Esophagus muscularis mucosa (tissue), 4 donors: Measurements from ENCODE around the gene GJB3. TPM values are rescaled to one million over a fixed set of nuclear protein-coding genes. Genes with fewer than 3 reads are reported as not detected.

Experiments
- DNase-seq: peaks from one replicate; pipeline ENCODE4 v3.0.0-alpha.2; 2017; ENCODE audit errors: extremely low spot score
- H3K27ac ChIP-seq, 4 donors: fragments of 200-600 bp; sonication (generic); replicated peaks in 1 of 4; 1 replicate in 3 of 4; 2 replicates in 1 of 4; pipeline ENCODE4 v1.5.1; 2016 to 2019; ENCODE audit warnings: mild to moderate bottlenecking in 1 of 4
- H3K27me3 ChIP-seq, 4 donors: fragments of 200-600 bp; sonication (generic); one replicate each; pipeline versions ENCODE4 v1.5.1 to v1.6.0; 2016 to 2019
- H3K36me3 ChIP-seq, 4 donors: fragments of 200-600 bp; sonication (generic); one replicate each; pipeline ENCODE4 v1.5.1; 2016 to 2019
- H3K4me1 ChIP-seq, 4 donors: fragments of 200-600 bp; sonication (generic); one replicate each; pipeline ENCODE4 v1.5.1; 2016 to 2019
- H3K4me3 ChIP-seq, 4 donors: fragments of 200-600 bp; sonication (generic); 1 replicate in 2 of 4; 2 replicates in 2 of 4; pipeline ENCODE4 v1.5.1; 2016 to 2019; ENCODE audit warnings: mild to moderate bottlenecking in 4 of 4, moderate library complexity in 1 of 4
- H3K9me3 ChIP-seq, 4 donors: fragments of 200-600 bp; sonication (generic); 1 replicate in 3 of 4; 2 replicates in 1 of 4; pipeline ENCODE4 v1.5.1; 2016 to 2019
- CTCF ChIP-seq, 3 experiments: fragments of 200-600 bp in 2 of 3; fragments of 450-650 bp in 1 of 3; sonication (generic) in 2 of 3; IDR thresholded peaks; one replicate each; pipeline ENCODE4 v1.5.1; 2017 to 2019; ENCODE audit warnings: antibody characterized with exemption in 3 of 3, mild to moderate bottlenecking in 2 of 3, moderate library complexity in 1 of 3
- EP300 ChIP-seq: sonication (generic); formaldehyde crosslinking; IDR thresholded peaks from one replicate; pipeline ENCODE4 v1.6.1; 2017; ENCODE audit warnings: antibody characterized with exemption
- POLR2A ChIP-seq: fragments of 450-650 bp; IDR thresholded peaks from one replicate; pipeline ENCODE4 v1.6.1; 2017; ENCODE audit warnings: antibody characterized with exemption, moderate library complexity, mild to moderate bottlenecking, low read depth
- POLR2AphosphoS5 ChIP-seq, 2 donors: sonication (generic); formaldehyde crosslinking; IDR thresholded peaks; one replicate each; pipeline ENCODE4 v1.6.1; 2017; ENCODE audit warnings: antibody characterized with exemption in 2 of 2
- WGBS: methylation state at CpG from one replicate; pipeline ENCODE4 v1.1.5; 2018; 5-methylcytosine and 5-hydroxymethylcytosine counted together
- intact Hi-C: fragments of 100-400 bp; cut with DNase I; formaldehyde crosslinking; loops from one replicate; pipeline ENCODE4 v1.15.1; 2023
- total RNA-seq, 4 donors: library from RNA; depleted of rRNA; stranded (reverse); fragments of >200 nt; gene quantifications; one replicate each; pipeline versions ENCODE4 v1.1.0 to v1.2.1, GENCODE V29; 2016

GJB3 gene
- total RNA-seq, 4 donors from 2014 or later = not detected

DNA sequence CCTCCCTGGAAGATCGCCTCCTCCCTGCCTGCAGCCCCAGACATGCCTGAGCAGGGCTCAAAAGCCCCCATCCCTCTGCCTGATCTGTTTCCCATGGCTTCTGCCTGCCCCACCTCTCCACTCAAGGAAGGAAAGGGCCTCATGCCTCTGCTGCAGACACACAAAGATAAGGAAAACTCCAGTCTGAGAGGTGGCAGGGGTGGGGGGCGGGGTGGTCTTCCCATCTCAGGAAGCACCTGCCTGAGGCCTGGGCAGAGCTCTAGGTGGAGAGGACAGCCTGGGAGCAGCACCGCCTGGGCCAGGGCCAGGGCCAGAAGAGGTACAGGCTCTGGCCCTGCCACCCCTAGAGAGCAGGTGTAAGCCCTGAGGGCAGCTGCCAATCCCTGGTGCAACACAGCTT is 4.1 kb upstream of the GJB3 start:
- Histone ChIP-seq H3K27ac (no peak overlapping the region), H3K4me1 (peaks cover 9 to 14% (median 12%) of the 10 kb centered on the region in 4 donors), H3K4me3 (no peak overlapping the region), H3K36me3 (no peaks in the 10 kb centered on the region), H3K27me3 (peaks cover 0 to 68% (median 20%) of the 10 kb centered on the region in 4 donors), H3K9me3 (no peaks in the 10 kb centered on the region)
- intact Hi-C loops = no loop called here
- WGBS = 91% methylated on average over 2 of the region's 3 CpGs
- TF ChIP-seq POLR2A (no peak), EP300 (no peak), POLR2AphosphoS5 (IDR thresholded peaks at IDR 0.05) (no peak), CTCF (IDR thresholded peaks at IDR 0.05) (no peak)
- DNase-seq = no peak

- DNase-seq = no peak
- H3K27ac ChIP-seq = no peak overlapping the region
- no peak overlapping the region for H3K4me3 ChIP-seq
- TF ChIP-seq POLR2A (no peak), CTCF (IDR thresholded peaks at IDR 0.05) (no peak), POLR2AphosphoS5 (IDR thresholded peaks at IDR 0.05) (no peak), EP300 (no peak)
- intact Hi-C loops = no loop called here
- no peaks in the 10 kb centered on the region for H3K36me3 ChIP-seq
- 56% methylated on average over 10 of the region's 10 CpGs for WGBS
- H3K4me1 ChIP-seq = peaks cover 9 to 15% (median 14%) of the 10 kb centered on the region in 4 donors
- H3K9me3 ChIP-seq = no peaks in the 10 kb centered on the region
- H3K27me3 ChIP-seq = peaks cover 0 to 74% (median 28%) of the 10 kb centered on the region in 4 donors
Measured at GRCh38 chr1:34777519-34778321, 3.3 kb upstream of the GJB3 start.

DNA sequence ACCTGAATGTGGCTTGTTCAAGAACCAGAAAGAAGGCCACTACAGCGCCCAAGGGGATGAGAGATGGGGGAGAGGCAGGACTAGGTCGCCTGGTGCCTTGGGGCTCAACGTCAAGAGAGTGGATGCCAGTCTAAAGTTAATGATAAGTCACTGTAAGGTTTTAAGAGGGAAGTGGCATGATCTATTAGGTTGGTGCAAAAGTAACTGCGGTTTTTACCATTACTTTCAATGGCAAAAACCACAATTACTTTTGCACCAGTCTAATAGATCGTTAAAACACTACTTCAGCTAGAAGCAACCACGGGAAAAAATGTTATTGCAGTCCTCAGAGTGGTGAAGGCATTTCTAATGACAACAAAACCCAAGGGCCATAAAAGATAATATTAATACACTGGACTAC is 2.6 kb upstream of the GJB3 start:
- intact Hi-C loops = no loop called here
- TF ChIP-seq EP300 = no peak
- no peak for TF ChIP-seq CTCF (IDR thresholded peaks at IDR 0.05)
- TF ChIP-seq POLR2A = no peak
- TF ChIP-seq POLR2AphosphoS5 (IDR thresholded peaks at IDR 0.05) = no peak
- Histone ChIP-seq H3K36me3 (no peaks in the 10 kb centered on the region), H3K4me1 (peaks cover 9 to 15% (median 14%) of the 10 kb centered on the region in 4 donors), H3K27ac (no peak overlapping the region), H3K4me3 (no peak overlapping the region), H3K9me3 (no peaks in the 10 kb centered on the region), H3K27me3 (peaks cover 0 to 74% (median 28%) of the 10 kb centered on the region in 4 donors)
- WGBS = 80% methylated on average over 6 of the region's 6 CpGs
- no peak for DNase-seq

DNA sequence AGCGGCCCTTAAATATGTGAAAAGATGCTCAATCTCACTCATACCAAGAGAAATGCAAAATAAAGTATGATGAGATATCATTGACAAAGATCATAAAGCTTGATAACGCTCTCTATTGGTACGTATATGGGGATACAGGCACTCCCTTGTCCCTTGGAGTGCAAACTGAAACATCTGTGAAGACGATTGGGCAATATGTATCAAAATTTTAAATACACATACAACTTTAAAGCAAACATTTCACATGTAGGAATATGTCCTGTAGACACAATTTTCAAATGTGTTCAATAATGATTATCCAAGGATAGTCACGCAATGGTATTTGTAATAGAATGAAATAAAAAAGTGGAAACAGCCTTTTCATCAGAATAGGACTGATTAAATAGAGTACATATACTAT is 2.0 kb upstream of the GJB3 start:
- no peak overlapping the region for H3K27ac ChIP-seq
- no peak for DNase-seq
- intact Hi-C loops = no loop called here
- peaks cover 9 to 15% (median 14%) of the 10 kb centered on the region in 4 donors for H3K4me1 ChIP-seq
- no peaks in the 10 kb centered on the region for H3K36me3 ChIP-seq
- TF ChIP-seq CTCF (IDR thresholded peaks at IDR 0.05) (no peak), EP300 (no peak), POLR2A (no peak), POLR2AphosphoS5 (IDR thresholded peaks at IDR 0.05) (no peak)
- H3K27me3 ChIP-seq = peaks cover 0 to 76% (median 28%) of the 10 kb centered on the region in 4 donors
- no peaks in the 10 kb centered on the region for H3K9me3 ChIP-seq
- WGBS = 66% methylated on average over 5 of the region's 5 CpGs
- H3K4me3 ChIP-seq = no peak overlapping the region
